Bronchial smooth muscle cell (primary cell): ENCODE measurements around the gene ADO. TPM values are rescaled to one million over a fixed set of nuclear protein-coding genes. Genes with fewer than 3 reads are reported as not detected.

ENCODE experiments used
- total RNA-seq: library from RNA; depleted of rRNA; stranded (reverse); fragments of >200 nt; gene quantifications from 2 replicates; pipeline ENCODE4 v1.2.1, GENCODE V29; 2014

ADO gene
- 8.9 and 10.6 TPM in 2 replicates for total RNA-seq

DNA sequence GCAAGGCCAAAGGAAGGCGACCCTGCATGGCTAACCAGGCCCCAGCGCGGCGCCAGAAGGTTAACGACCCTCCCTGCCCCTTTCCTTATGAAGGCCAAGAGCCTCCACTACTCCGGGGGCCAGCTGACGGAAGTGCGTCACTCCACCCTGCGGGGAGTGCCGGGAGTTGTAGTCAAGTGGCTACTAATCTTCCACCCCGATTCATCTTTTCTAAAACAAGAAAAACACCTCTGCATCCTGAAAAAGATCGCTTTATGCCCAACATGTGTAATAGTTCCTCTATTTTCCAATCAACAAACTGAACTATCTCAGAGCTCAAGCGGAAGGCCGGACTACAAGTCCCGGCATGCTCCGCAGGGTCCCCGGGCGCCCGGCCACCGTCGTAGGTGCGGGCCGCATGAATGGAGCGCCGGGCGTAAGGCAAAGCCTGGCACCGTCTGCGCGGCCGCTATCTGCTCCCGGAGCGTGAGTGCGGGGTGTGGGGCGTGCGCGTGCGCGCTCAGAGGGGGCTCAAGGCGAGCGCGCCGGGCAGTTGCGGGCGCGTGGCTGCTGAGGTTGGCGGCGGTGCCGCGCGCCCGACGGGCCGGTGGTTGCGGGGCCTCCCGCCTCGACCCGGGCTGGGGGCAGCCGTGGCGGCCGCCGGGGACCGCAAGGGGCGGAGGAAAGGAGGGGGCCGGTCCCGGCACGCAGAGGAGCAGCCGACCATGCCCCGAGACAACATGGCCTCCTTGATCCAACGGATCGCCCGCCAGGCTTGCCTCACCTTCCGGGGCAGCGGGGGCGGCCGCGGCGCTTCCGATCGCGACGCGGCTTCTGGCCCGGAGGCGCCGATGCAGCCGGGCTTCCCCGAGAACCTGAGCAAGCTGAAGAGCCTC lies at the start of gene ADO:
ADO (plus strand) TSS at position 365 of the 875 bp plus-strand sequence; CDS start at position 705, 340 bp downstream.

GRCh38 chr10:62816331-62817120 lies 12.0 kb downstream of the ADO start, which contains the start of gene EGR2:
Gene EGR2 (minus strand): TSS chr10:62816366. CDS start chr10:62816029, 337 bp downstream.

Other genes starting within 250 kb of the ADO start
- under 0.01 TPM in 1 of 2 replicates, not detected in the other for gene EGR2, start 11.6 kb downstream of the ADO start, total RNA-seq